GM19025 (cell line): ENCODE data around the gene RBMS1.
"Not testable (repeated sequence)": the region's sequence is repeated elsewhere in the genome, so short reads cannot be mapped to it uniquely, and the experiment has no call there.

Experiments used
- ATAC-seq: cut with Tn5 transposase; IDR thresholded peaks from one replicate; pipeline ENCODE4 v1.9.1; 2021; ENCODE audit warnings: mild to moderate bottlenecking, low read depth, moderate library complexity; ENCODE audit not compliant: unreplicated experiment

Gene RBMS1

GRCh38 chr2:160442603-160443002, 51.0 kb downstream of the RBMS1 start:
- ATAC-seq = no peak

- ATAC-seq = no peak
Observed at GRCh38 chr2:160440888-160441287, 52.7 kb downstream of the RBMS1 start.

DNA sequence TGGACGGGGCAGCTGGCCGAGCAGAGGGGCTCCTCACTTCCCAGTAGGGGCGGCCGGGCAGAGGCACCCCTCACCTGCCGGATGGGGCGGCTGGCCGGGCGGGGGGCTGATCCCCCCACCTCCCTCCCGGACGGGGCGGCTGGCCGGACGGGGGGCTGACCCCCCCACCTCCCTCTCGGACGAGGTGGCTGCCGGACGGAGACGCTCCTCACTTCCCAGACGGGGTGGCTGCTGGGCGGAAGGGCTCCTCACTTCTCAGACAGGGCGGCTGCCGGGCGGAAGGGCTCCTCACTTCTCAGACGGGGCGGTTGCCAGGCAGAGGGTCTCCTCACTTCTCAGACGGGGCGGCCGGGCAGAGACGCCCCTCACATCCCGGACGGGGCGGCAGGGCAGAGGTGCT, 54.6 kb downstream of the RBMS1 start:
- not testable (repeated sequence) for ATAC-seq

GRCh38 chr2:160437273-160437672, 56.3 kb downstream of the RBMS1 start:
- no peak for ATAC-seq

DNA sequence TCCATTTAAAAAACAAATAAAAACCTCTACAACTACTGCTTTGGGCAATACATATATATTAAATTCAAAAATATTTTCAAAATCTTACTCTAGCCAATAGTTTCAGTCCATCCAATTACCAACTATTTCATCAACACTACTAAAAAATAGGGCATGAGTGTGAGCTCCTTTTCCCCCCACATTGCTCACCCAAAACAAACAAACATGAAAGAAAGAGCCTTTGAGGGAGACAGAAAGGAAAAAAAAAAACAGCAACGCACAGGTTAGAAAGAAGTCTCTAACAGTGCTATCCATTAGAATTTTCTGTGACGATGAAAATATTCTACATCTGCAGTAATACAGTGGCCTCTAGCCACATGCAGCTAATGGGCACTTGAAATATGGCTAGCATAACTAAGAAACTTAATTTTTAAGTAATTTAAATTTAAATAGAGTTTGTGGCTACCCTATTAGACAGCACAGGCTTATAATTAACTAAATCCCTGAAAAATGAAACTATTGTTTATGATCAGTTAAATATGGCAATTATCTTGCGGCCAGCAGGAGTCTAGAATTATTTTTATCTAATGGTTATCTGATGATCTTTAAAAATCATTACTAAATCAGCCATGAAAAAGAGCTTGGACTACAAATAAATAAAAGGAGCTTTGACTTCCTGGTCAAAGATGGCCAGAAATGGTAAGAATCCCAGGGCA, 59.2 kb downstream of the RBMS1 start:
- no peak for ATAC-seq

DNA sequence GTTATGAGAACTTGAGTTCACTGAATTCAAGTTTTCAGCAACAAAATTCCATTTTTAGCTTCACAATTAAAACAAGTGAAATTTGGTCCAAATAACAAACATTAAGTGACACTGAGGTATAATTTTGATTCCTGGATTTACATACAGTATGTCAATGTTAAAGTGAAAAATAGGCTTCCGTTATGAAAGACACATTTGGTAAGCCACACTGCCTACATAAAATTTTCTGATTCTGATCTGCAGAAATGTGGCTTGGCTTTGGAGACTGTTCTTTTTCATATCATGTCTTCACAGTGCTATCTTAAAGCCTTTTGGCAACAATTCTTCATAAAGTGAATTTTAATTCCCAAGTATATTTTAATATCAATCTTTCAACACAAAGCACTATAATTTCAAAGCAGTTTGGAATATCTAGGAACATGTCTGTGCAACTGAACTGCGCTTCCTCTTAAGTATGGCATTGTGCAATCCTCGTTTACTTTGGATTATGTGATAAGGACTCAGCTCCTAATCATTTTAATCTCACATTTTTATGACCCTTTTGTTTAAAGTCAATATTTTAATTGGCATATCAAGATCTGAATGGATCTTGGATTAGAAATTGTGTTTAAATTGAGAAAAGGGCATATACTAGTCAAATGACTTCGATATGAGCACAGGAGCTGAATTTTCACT, 60.0 kb downstream of the RBMS1 start:
- no peak for ATAC-seq

DNA sequence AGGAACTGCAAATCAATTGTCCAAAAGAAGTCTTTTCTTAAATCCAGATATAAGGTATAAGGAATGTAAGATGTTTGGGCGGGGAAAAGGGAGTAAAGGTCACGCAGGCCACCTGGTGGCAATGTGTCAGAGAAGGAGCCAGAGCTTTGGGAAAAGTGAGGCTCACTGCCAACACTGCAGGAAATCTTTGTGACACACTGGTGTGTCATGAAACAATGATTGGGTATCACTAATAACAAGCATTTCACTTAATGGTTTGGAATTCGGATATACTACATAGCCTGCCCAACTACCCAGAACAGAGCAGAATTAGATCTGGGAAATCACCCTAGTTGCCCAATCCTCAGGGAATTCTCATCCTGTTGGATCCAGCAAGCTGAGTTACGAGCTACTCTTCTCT, 61.0 kb downstream of the RBMS1 start:
- no peak for ATAC-seq

DNA sequence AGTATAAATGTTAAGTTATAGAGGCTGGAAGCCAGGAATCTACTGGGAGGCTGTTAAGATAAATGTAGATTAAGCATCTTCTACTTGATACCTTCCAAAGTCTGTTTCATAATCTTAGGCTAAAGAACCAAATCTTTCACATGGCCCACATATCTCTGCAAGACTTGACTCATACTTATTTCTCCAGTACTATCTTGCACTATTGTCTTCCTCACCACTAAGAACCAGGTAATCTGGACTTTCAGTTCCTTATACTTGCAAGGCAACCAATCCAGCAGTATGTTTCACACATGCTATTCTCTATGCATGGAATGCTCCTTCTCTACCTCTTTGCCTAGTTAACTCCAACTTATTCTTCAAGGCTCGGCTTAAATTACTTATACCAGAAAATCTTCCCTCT, 62.2 kb downstream of the RBMS1 start:
- no peak for ATAC-seq

DNA sequence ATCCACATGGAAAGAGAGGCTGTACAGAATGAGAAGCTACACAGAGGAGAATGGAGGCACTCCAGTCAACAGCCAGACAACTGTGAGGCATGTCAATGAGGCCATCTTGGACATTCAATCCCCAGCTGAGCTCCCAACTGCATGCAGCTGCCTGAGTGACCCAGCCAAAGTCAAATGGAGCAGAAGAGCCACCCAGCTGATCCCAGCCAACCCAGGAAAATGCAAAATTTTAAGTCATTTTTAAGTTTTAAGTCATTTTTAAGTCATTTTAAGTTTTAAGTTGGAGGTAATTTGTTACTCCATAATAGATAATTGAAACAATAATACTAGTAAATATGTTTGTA, 63.6 kb downstream of the RBMS1 start:
- no peak for ATAC-seq

DNA sequence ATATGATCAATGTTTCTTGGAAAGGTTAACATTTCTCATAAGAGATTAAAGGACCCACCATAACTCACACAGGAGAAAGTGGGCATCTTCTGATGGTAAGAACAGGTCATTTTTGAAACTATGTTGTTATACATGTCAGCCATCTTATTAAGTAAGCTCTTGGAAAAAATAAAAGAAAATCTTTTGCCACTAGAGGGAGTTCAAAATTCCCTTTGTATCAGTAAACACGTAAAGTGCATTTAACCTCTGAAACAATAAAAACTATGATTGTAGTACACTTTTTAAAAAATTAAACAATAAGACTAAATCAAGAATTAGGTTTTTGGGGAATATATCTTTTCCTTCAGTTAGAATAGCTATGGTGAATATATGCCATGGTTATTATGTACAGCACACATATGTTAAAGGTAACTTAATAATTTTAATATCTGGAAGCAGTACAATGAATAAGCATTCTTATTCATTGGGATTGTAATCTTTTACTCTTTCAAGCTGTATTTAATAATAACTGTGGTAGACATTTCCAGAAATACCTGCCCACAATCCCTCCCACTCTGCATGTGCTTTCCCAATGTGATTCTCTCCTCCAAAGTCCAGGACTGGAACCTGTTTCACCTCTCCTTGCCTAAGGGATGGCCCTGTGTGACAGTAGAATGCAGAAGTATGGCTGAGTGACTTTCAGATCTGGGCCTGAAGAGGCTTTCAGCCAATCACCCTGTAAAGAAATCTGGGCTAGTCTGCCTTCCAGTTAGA, 64.2 kb downstream of the RBMS1 start:
- ATAC-seq = no peak

- ATAC-seq = no peak
Observed at GRCh38 chr2:160428405-160428763, 65.2 kb downstream of the RBMS1 start.

DNA sequence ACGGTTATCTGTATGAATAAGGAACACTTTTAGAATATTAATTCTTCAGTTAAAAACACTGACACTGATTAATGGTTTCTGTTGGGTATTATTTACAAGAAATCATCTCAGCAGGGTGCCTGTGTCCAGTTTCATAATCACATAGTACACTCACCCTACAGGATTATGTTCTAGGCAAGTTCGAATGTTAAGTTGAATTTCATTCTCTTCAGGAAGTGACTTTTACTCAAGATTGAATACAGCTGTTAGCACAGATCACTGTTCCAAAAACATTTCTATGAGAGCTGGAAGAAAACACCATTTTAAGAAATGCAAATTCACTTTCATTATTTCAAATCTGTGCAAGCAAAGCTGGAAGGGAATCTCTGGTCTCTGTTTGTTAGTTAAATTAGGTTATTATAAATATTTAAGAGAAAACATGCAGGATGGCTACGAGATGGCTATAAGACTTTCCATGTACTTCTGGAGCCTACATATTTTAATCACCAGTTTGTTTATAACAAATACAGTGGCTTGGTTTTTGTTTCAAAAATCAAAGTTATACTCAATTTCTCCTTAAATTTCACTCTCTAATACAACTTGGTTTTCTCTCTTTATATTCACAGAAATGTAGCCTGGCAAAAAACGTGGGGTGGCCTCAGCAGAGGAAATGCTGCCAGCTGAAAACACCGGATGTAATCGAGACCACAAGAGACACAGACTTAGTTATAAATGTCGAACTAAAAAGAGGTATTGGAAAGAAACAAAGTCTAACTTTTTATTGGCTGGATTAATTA, 65.8 kb downstream of the RBMS1 start:
- no peak for ATAC-seq

DNA sequence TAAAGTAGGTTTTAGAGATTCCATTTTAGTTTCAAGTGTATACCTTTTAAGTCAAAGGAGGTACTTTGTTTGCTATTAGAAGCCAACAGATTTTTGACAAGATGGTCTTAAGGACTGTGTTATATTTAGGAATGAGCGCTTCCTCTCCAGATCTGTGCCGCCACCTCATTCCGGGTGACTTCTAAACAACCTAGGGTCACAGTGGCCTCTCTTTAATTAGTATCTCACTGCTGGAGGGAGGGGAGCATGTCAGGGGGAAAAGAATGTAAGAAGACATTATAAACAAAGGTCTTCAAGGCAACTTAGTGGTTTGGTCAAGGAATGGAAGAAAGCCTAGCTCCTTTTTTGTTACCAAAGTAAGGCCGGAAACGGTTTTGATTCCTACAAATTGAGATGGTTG, 67.0 kb downstream of the RBMS1 start:
- ATAC-seq = no peak

GRCh38 chr2:160425434-160426151, 68.0 kb downstream of the RBMS1 start:
- ATAC-seq = no peak

- no peak for ATAC-seq
Observed at GRCh38 chr2:160423126-160423525, 70.5 kb downstream of the RBMS1 start.

GRCh38 chr2:160421646-160422501, 71.7 kb downstream of the RBMS1 start:
- ATAC-seq = not testable (repeated sequence)

DNA sequence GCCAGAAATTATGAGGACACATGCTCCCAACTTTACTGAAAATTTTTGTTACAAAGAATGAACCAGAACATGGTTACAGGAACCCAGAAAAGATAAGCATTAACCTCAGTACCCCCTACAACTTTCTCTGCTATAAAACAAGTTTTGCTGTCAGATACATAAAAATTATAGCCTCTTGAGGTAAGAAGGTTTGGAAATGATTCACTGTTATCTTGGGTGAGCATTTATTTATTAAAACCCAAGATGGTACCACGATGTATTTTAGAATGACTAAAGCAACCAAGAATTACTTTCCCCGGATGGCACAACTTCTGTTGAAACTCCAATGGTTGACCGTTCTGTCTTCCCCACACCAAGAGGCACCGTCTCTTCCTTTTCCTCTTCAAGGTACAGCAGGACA, 72.9 kb downstream of the RBMS1 start:
- no peak for ATAC-seq

DNA sequence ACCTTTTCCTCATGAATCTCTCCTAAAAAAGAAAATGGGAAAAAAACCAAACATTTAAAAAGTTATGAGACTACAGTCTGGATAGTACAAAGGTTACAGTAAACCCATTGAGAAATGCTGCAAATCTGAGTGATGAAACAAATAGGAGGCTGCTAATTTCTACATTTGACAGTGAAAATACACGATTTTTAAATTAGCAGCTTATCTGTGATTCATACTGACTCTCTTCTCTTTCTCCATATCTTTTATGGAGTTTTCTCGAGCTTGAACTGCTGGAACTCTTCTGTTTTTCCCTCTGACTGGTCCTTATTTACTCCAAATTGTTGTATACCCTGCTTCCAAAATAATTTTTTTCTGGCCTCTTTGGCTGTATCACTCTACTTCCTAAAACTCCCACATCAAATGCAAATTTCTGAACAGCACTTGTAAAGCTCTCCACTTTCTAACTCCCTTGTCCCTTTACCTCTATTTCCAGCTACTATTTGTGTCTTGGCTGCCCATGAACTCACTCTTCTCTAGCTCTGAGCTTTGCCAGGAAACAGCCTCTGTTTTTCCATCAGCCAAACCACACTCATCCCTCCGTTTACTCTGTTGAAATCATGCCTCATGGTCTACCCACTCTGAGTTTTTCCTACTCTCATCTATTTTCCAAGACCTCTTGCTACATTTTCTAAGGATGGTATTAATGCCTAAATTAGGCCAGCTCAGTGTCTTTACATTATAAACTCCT, 73.7 kb downstream of the RBMS1 start:
- no peak for ATAC-seq

DNA sequence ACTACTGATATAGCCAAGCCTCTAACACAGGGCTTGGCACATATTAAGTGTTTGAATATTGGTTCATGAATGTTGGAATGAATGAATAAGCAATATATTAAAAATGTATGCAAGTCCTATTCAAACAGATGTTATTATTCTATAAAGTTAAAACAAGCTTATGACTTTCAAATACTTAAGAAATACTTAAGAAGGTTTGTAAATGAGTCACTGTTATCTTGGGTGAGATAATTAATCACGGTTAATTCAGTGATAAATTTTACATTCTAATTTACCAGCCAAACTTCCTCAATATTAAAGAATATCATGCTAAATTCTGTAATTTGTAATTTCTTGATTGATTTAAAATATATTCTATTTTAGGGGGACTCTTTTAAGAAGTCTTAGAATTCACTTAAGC, 74.8 kb downstream of the RBMS1 start:
- ATAC-seq = no peak
